ENCODE measurements around the gene TAF1. TPM values are rescaled to one million over a fixed set of nuclear protein-coding genes. Genes with fewer than 3 reads are reported as not detected.

Gene TAF1
- total and polyA plus RNA-seq, 9 of the 15 experiments (the other 6 are each of a cell fraction or from before 2014, with no cell fraction given) = 6.4 to 45.1 (median 38.1) TPM

- TF ChIP-seq, protein P1, sequence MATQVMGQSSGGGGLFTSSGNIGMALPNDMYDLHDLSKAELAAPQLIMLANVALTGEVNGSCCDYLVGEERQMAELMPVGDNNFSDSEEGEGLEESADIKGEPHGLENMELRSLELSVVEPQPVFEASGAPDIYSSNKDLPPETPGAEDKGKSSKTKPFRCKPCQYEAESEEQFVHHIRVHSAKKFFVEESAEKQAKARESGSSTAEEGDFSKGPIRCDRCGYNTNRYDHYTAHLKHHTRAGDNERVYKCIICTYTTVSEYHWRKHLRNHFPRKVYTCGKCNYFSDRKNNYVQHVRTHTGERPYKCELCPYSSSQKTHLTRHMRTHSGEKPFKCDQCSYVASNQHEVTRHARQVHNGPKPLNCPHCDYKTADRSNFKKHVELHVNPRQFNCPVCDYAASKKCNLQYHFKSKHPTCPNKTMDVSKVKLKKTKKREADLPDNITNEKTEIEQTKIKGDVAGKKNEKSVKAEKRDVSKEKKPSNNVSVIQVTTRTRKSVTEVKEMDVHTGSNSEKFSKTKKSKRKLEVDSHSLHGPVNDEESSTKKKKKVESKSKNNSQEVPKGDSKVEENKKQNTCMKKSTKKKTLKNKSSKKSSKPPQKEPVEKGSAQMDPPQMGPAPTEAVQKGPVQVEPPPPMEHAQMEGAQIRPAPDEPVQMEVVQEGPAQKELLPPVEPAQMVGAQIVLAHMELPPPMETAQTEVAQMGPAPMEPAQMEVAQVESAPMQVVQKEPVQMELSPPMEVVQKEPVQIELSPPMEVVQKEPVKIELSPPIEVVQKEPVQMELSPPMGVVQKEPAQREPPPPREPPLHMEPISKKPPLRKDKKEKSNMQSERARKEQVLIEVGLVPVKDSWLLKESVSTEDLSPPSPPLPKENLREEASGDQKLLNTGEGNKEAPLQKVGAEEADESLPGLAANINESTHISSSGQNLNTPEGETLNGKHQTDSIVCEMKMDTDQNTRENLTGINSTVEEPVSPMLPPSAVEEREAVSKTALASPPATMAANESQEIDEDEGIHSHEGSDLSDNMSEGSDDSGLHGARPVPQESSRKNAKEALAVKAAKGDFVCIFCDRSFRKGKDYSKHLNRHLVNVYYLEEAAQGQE (IDR thresholded peaks at IDR 0.05; ENCODE audit: borderline replicate concordance) = no peak
- TF ChIP-seq, protein P1 (CRISPR knock-in tag; IDR thresholded peaks at IDR 0.05; ENCODE audit: low read depth) = no peak
- TF ChIP-seq TAF7 (tag; IDR thresholded peaks at IDR 0.05) = peak; percentile 90
- no peak; the same call in 1 of the 2 replicates for TF ChIP-seq L3MBTL2 (IDR thresholded peaks at IDR 0.05)
- TF ChIP-seq ZNF609 (CRISPR knock-in tag; IDR thresholded peaks at IDR 0.05; ENCODE audit: borderline replicate concordance) = no peak
- no peak for TF ChIP-seq TCF3 (CRISPR knock-in tag; IDR thresholded peaks at IDR 0.05)
- TF ChIP-seq POLR2A (conservative IDR thresholded peaks at IDR 0.05) = peak; percentile 95
- 0 out of 2 replicates have a peak, but pooled peaks have one; percentile 33 for TF ChIP-seq ZKSCAN8 (CRISPR knock-in tag; IDR thresholded peaks at IDR 0.05)
- no peak for TF ChIP-seq IRF2 (CRISPR knock-in tag; IDR thresholded peaks at IDR 0.05)
Measured at GRCh38 chrX:71365356-71365874, 742 bp upstream of the TAF1 start (continued).

All from K562 (cell line).